Measurements from ENCODE around the gene SHROOM2.

The SHROOM2 gene

GRCh38 chrX:9895225-9895912 lies 109.1 kb downstream of the SHROOM2 start:
- TF ChIP-seq TCF4 (CRISPR knock-in tag; IDR thresholded peaks at IDR 0.05; ENCODE audit: borderline replicate concordance) (no peak), CREB5 (CRISPR knock-in tag; IDR thresholded peaks at IDR 0.05; ENCODE audit: low read depth) (no peak), ARNTL (CRISPR knock-in tag; IDR thresholded peaks at IDR 0.05; ENCODE audit: borderline replicate concordance, low read depth) (no peak), CSDC2 (CRISPR knock-in tag; IDR thresholded peaks at IDR 0.05) (no peak), TSHZ2 (CRISPR knock-in tag; IDR thresholded peaks at IDR 0.05) (no peak), RARB (CRISPR knock-in tag; IDR thresholded peaks at IDR 0.05) (no peak), GLIS3 (CRISPR knock-in tag; IDR thresholded peaks at IDR 0.05) (no peak), ZFP30 (CRISPR knock-in tag; IDR thresholded peaks at IDR 0.05) (no peak), PPARA (CRISPR knock-in tag; IDR thresholded peaks at IDR 0.05; ENCODE audit: borderline replicate concordance) (no peak), ISL1 (CRISPR knock-in tag; IDR thresholded peaks at IDR 0.05) (no peak)
- ATAC-seq: no peak

- no peak for ATAC-seq
- TF ChIP-seq ZC3H10 (CRISPR knock-in tag; IDR thresholded peaks at IDR 0.05): no peak
- TF ChIP-seq TOX (CRISPR knock-in tag; IDR thresholded peaks at IDR 0.05; ENCODE audit: borderline replicate concordance): no peak
- no peak for TF ChIP-seq CSDC2 (CRISPR knock-in tag; IDR thresholded peaks at IDR 0.05)
- TF ChIP-seq RARB (CRISPR knock-in tag; IDR thresholded peaks at IDR 0.05): no peak
- TF ChIP-seq ZNF70 (CRISPR knock-in tag; IDR thresholded peaks at IDR 0.05): no peak
- TF ChIP-seq OSR1 (CRISPR knock-in tag; IDR thresholded peaks at IDR 0.05): no peak
- no peak for TF ChIP-seq CREB5 (CRISPR knock-in tag; IDR thresholded peaks at IDR 0.05; ENCODE audit: low read depth)
- no peak for TF ChIP-seq ISL1 (CRISPR knock-in tag; IDR thresholded peaks at IDR 0.05)
- no peak for TF ChIP-seq ESRRG (CRISPR knock-in tag; IDR thresholded peaks at IDR 0.05)
- TF ChIP-seq ZNF565 (CRISPR knock-in tag; conservative IDR thresholded peaks at IDR 0.05; ENCODE audit: low read depth): no peak
- no peak for TF ChIP-seq BACH2 (CRISPR knock-in tag; IDR thresholded peaks at IDR 0.05; ENCODE audit: borderline replicate concordance)
- TF ChIP-seq SNAI2 (CRISPR knock-in tag; IDR thresholded peaks at IDR 0.05): no peak
- TF ChIP-seq ZFP3 (CRISPR knock-in tag; IDR thresholded peaks at IDR 0.05): no peak
- TF ChIP-seq ZFP30 (CRISPR knock-in tag; IDR thresholded peaks at IDR 0.05): no peak
- no peak for TF ChIP-seq PPARA (CRISPR knock-in tag; IDR thresholded peaks at IDR 0.05; ENCODE audit: borderline replicate concordance)
- TF ChIP-seq CSRNP3 (CRISPR knock-in tag; IDR thresholded peaks at IDR 0.05): no peak
- TF ChIP-seq TCF4 (CRISPR knock-in tag; IDR thresholded peaks at IDR 0.05; ENCODE audit: borderline replicate concordance): no peak
- no peak for TF ChIP-seq TSHZ2 (CRISPR knock-in tag; IDR thresholded peaks at IDR 0.05)
Observed at GRCh38 chrX:9897761-9898161, 111.5 kb downstream of the SHROOM2 start.

Data from SK-N-SH treated with all-trans-retinoic acid at 6 μM for 48 hours (cell line).